NK-92 (cell line): Measurements from ENCODE around the gene TACC2.
"Not testable (repeated sequence)": the region's sequence is repeated elsewhere in the genome, so short reads cannot be mapped to it uniquely, and the experiment has no call there.

Source experiments
- DNase-seq: peaks from one replicate; lab custom pipeline; 2025; ENCODE audit not compliant: unreplicated experiment; lab: John Stamatoyannopoulos, UW

Gene TACC2

DNA sequence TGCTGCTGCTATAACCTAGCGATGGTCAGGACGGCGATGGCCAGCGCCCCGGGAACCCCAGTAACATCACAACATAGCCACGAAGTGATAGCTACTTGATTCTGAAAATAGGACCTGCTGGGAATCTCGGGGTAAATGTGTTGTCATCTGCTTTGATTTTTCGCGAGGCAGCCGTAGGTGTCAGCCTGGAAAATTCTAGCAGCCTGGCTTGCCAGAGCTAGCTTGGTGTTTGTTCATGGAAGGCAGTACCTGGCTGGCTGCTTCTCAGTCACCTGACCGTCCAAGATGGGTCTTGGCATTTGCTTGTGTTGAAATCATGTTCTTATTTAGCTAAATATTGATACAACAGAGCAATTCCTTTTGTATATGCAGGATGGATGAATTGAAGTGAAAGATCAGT is 199.7 kb downstream of the TACC2 start:
- no peak for DNase-seq

DNA sequence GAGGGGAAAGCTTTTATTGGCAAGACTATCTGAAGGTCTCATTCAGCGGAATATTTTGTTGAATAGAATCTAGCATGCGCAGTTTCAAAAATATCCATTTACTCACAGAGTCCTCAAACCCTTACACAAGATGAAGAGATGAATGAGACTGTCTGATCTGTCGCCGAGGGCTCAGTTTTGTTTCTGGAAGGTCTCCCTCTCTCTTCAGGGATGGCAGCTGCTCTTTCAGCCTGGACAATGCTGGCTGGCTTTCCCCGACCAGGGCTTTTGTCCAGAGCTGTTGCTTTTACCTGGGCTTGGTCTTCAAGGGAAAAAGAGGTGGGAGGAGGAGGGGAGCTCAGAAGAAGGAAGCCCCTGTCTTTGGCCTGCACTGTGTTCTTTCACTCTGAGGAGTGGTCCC is 200.2 kb downstream of the TACC2 start:
- DNase-seq = no peak

DNA sequence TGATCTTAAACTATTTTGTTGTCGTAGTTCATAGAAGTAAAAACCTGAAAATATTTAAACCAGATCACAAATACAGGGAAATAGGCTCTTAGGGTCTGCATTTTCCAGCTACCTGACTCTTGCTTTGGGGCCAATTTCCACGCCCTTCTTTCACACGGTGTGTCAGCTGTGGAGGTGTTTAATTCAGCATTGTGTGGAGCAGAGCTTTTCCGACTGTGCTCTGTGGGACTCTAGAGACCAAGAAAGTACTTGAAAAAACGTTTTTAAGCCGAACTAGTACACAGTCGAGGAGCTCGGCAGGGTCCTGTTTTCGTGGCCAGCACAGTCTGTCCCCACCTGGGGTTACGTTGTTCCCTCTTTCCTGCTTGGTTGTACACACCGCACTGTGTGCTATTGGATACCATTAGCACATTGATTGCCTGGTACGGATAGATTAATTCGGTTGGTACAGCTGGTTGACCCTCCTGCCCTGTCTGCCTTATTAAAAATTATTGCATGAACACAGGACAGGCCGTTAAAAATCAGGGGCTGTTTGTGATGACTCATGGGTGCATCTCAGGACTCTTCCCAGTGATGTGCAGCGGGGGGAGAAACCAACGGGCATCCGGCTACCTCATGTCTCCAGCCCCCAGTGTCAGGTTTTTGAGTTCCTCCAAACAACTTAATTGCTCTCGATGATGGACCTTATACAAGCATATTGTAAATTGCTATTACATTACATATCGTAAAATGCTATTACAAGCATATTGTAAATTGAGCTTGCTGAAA is 201.4 kb downstream of the TACC2 start:
- DNase-seq = no peak

GRCh38 chr10:122191936-122192541 is 203.1 kb downstream of the TACC2 start:
- DNase-seq = no peak

- DNase-seq = no peak
Measured at GRCh38 chr10:122194251-122194650, 205.3 kb downstream of the TACC2 start.

DNA sequence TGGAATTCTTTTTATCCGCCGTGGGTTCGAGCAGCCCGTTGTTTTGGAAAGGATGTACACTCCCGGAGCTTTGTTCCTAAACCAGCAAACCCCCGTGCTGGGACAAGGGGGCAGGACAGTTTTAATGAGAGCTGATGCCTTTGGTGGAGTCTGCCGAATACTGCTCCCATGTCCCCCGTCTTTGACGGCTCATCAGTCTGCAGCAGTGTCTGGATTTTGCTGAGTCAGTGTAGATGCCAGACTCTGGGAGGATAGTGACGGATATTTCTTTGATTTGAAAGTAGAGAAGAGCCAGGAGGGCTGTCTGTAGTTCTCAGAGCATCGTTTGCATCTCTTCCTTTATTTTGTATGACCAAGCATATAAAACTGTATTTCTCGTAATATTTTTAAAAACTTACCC is 207.3 kb downstream of the TACC2 start:
- DNase-seq = no peak

DNA sequence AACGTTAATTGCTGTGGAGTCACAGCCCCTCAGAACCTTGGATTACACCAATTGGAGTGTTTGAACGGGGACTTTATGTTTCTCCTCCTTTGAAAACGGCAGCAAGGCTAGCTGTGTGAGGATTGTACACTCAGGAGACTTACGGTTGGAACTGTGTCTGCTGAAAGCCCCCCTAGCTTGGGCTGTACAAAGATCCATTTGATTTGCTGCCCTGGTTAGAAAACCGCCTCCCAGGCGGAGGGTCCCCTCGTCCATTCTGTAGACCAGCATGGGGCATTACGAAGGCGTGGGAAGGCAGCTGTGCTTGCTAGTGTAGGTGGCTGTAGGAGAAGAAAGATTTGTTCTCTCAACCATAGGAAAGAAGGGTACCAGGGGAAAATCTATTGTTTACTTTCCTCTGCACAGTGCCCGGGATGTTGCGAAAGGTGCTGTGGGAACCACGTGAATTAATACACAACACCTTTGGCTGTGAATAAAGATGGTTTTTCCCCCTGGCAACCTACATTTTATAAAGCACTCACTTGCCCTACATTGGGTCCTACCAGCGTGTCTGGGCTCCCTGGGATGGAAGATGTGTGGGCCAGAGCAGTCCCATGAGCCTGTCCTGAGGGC is 208.8 kb downstream of the TACC2 start:
- DNase-seq = no peak

GRCh38 chr10:122198631-122199030 is 209.7 kb downstream of the TACC2 start:
- DNase-seq = no peak

DNA sequence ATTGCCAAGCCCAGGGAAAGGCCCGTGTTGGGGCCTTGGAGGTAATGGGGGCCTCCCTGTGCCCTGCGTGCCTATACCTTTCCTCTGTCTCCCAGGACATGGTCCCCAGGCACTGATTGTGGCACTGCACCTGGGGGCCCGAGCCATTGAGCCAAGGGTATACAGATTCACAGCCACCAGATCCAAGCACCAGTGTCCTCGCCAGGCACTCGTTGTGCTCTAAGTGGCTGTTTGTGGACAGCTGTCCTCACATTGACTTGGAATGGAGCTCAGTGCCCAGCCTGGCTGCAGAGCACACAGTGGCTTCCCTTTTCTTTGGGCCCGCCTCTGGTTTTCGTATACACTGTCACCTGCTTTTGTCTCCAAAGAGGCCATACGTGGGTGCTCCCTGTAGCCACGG is 210.1 kb downstream of the TACC2 start:
- no peak for DNase-seq

- no peak for DNase-seq
Measured at GRCh38 chr10:122199689-122200088, 210.7 kb downstream of the TACC2 start.

DNA sequence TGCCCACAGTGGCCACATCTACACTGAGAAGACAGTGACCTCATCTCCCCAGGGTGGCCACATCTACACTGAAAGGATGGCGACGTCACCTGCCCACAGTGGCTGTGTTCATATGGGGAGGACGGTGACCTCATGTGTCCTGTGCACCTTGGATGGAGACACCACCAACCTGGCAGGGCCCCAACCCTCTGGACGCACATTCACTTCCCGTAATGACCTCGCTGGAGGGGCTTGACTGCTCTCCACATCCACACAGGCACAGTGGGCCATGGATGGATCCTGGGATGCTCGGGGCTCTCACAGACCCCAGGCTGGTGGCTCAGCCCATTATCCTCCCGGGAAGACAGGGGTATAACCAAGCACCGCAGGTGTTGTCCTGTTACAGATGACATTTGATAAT is 212.4 kb downstream of the TACC2 start:
- no peak for DNase-seq

- DNase-seq = not testable (repeated sequence)
Measured at GRCh38 chr10:122203180-122203579, 214.2 kb downstream of the TACC2 start.

- no peak for DNase-seq
Measured at GRCh38 chr10:122204691-122205489, 215.9 kb downstream of the TACC2 start.

- no peak for DNase-seq
Measured at GRCh38 chr10:122206471-122207065, 217.6 kb downstream of the TACC2 start.

- no peak for DNase-seq
Measured at GRCh38 chr10:122207163-122207562, 218.2 kb downstream of the TACC2 start.

- DNase-seq = no peak
Measured at GRCh38 chr10:122207596-122207995, 218.6 kb downstream of the TACC2 start.

GRCh38 chr10:122208571-122209430 is 219.8 kb downstream of the TACC2 start:
- no peak for DNase-seq

GRCh38 chr10:122210481-122211265 is 221.7 kb downstream of the TACC2 start:
- DNase-seq = no peak

DNA sequence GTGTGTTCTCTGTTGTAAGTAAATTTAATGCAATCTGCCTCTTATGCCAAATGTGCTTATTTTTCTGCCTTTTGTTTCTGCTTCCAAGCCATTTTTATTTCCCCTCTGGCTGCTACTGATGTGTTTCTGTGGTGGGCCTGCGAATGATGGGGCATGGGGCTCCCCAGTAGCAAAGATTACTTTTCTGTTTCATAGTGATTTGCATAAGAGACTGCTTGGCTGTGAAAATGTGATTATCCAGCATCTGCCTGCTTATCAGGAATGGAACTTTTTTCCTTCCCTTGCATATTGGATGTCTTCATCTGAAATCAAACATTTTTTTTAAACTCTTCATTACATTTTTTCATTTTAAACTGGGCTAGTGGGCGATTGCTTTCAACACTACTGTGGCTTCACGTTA is 224.4 kb downstream of the TACC2 start:
- DNase-seq = no peak
